ENCODE data around the gene SETD9. TPM values are rescaled to one million over a fixed set of nuclear protein-coding genes. Genes with fewer than 3 reads are reported as not detected.

The SETD9 gene
- total RNA-seq, 1 donor from 2014 or later = 10.3 TPM

DNA sequence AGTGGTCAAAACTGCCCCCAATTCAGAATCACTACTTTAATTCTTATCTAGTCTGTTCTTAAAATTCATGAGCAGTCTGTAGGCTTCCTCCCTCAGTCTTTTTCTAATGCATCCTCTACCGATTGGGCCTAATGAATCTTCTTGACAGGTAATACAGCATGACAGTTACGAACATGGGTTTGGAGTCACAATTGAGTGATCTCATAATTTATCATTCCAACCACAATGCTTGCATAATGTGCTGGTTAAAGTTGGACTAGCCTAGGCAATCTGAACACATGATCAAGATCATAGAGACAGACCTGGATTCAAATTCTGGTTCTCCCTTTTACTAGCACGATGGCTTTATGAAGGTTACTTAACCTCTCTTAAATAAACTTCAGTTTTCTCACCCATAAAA lies 33.1 kb upstream of the SETD9 start:
- peak; percentile 88 for DNase-seq (ENCODE audit: low read depth)
- no peak overlapping the region for H3K4me3 ChIP-seq (ENCODE audit: low read depth, low read length)
- FAIRE-seq = no peak
- H3K36me3 ChIP-seq (ENCODE audit: control insufficient read depth, insufficient read depth, low read length) = peaks cover 7% of the 10 kb centered on the region
- no peaks in the 10 kb centered on the region for H3K27me3 ChIP-seq (ENCODE audit: control insufficient read depth, insufficient read depth, low read length)
- TF ChIP-seq, protein P1, sequence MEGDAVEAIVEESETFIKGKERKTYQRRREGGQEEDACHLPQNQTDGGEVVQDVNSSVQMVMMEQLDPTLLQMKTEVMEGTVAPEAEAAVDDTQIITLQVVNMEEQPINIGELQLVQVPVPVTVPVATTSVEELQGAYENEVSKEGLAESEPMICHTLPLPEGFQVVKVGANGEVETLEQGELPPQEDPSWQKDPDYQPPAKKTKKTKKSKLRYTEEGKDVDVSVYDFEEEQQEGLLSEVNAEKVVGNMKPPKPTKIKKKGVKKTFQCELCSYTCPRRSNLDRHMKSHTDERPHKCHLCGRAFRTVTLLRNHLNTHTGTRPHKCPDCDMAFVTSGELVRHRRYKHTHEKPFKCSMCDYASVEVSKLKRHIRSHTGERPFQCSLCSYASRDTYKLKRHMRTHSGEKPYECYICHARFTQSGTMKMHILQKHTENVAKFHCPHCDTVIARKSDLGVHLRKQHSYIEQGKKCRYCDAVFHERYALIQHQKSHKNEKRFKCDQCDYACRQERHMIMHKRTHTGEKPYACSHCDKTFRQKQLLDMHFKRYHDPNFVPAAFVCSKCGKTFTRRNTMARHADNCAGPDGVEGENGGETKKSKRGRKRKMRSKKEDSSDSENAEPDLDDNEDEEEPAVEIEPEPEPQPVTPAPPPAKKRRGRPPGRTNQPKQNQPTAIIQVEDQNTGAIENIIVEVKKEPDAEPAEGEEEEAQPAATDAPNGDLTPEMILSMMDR (IDR thresholded peaks at IDR 0.05; ENCODE audit: insufficient read depth, low read length, severe bottlenecking) = no peak

DNA sequence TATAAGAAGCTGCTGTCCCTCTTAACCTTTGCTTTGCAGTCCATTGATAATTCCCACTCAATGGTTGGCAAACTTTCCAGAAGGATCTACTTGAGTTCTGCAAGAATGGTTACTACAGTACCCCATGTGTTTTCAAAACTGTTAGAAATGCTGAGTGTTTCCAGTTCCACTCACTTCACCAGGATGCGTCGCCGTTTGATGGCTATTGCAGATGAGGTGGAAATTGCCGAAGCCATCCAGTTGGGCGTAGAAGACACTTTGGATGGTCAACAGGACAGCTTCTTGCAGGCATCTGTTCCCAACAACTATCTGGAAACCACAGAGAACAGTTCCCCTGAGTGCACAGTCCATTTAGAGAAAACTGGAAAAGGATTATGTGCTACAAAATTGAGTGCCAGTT lies 27.8 kb upstream of the SETD9 start:
- FAIRE-seq (no peak), DNase-seq (ENCODE audit: low read depth) (no peak)
- Histone ChIP-seq H3K36me3 (ENCODE audit: control insufficient read depth, insufficient read depth, low read length) (peaks cover 6% of the 10 kb centered on the region), H3K4me3 (ENCODE audit: low read depth, low read length) (no peak overlapping the region), H3K27me3 (ENCODE audit: control insufficient read depth, insufficient read depth, low read length) (no peaks in the 10 kb centered on the region)
- TF ChIP-seq, protein P1 (IDR thresholded peaks at IDR 0.05; ENCODE audit: insufficient read depth, low read length, severe bottlenecking) = no peak

DNA sequence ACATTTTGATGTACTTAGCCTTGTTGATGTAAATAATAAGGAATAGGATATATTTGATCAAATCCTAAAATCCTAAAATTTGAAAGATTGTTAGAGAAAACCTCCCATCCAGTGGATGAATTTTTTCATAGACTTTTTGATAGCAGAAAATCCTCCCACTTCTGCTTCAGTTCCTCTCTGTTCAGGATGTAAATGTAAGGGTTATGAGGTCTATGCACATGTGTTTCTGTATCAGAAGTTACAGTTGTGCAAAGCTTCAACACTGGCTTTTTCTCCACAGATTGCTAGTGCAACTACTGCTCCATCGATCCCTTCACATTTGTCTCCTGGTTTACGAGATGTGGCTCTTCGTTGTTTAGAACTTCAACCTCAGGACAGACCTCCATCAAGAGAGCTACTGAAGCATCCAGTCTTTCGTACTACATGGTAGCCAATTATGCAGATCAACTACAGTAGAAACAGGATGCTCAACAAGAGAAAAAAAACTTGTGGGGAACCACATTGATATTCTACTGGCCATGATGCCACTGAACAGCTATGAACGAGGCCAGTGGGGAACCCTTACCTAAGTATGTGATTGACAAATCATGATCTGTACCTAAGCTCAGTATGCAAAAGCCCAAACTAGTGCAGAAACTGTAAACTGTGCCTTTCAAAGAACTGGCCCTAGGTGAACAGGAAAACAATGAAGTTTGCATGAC lies 16.0 kb upstream of the SETD9 start:
- peaks cover 5% of the 10 kb centered on the region for H3K36me3 ChIP-seq (ENCODE audit: control insufficient read depth, insufficient read depth, low read length)
- FAIRE-seq = no peak

DNA sequence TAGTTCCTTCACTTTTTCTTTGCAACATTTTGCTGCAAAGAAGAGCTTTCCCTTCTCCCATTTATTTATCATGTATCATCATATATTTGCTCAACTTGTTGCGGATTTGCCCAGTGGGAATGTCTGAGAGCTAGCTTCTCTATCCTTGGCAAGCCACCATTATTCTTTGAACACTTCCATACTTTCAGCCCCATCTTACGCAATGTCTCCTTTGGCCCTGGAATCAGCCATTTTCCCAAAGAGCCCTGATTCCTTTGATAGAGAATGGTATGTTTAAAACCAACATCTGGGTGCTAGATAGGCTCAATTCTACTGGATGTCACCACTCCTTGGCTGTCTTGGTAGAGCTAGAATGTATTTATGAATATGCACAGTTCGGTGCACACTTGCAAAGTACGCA lies 12.6 kb upstream of the SETD9 start:
- DNase-seq (ENCODE audit: low read depth) (no peak), FAIRE-seq (no peak)
- Histone ChIP-seq H3K27me3 (ENCODE audit: control insufficient read depth, insufficient read depth, low read length) (no peaks in the 10 kb centered on the region), H3K4me3 (ENCODE audit: low read depth, low read length) (no peak overlapping the region), H3K36me3 (ENCODE audit: control insufficient read depth, insufficient read depth, low read length) (peaks cover 5% of the 10 kb centered on the region)
- TF ChIP-seq, protein P1 (IDR thresholded peaks at IDR 0.05; ENCODE audit: insufficient read depth, low read length, severe bottlenecking) = no peak

More for the DNA sequence above, 16.0 kb upstream of the SETD9 start:
- H3K27me3 ChIP-seq (ENCODE audit: control insufficient read depth, insufficient read depth, low read length) = no peaks in the 10 kb centered on the region
- DNase-seq (ENCODE audit: low read depth) = no peak
- no peak overlapping the region for H3K4me3 ChIP-seq (ENCODE audit: low read depth, low read length)
- TF ChIP-seq, protein P1 (IDR thresholded peaks at IDR 0.05; ENCODE audit: insufficient read depth, low read length, severe bottlenecking) = no peak

DNA sequence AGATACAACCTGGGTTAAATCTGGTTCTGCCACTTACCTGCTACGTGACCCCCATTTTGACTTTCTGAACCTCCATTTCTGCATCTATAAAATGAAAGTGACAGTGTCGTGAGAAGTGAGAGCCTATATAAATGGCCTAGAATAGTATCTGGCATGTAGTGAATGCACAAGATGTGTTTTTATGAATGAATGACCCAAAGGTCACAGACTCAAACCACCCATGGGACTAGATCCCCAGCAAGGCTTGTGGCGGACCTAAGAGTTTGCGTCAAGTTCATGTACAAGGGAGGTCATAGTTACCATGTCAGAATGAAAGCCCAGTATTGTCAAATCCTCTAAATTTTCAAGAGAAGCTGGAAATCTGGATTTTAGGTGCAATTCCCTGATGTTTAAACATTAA lies 11.2 kb upstream of the SETD9 start:
- Histone ChIP-seq H3K4me3 (ENCODE audit: low read depth, low read length) (no peak overlapping the region), H3K27me3 (ENCODE audit: control insufficient read depth, insufficient read depth, low read length) (no peaks in the 10 kb centered on the region), H3K36me3 (ENCODE audit: control insufficient read depth, insufficient read depth, low read length) (peaks cover 5% of the 10 kb centered on the region)
- no peak for FAIRE-seq
- no peak for DNase-seq (ENCODE audit: low read depth)
- TF ChIP-seq, protein P1 (IDR thresholded peaks at IDR 0.05; ENCODE audit: insufficient read depth, low read length, severe bottlenecking) = no peak

DNA sequence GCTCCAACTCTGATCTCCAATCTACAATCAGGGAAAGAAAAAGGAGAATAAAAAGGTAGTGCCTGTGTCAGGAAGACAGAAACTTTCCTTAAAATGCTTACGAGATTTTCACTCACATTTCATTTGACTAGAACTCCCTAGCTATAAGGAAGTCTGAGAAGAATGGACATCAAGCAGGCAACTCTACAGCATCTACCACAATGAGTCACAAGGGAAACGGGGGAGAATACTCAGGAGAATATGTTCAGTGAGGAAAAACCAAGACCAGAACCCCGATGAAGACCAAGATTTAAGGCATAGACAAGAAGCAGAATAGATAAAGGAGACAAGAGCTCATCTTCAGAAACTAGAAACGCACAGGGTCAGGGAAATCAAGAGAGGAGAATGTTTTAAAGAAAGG lies 9.0 kb upstream of the SETD9 start:
- no peaks in the 10 kb centered on the region for H3K36me3 ChIP-seq (ENCODE audit: control insufficient read depth, insufficient read depth, low read length)
- no peak overlapping the region for H3K4me3 ChIP-seq (ENCODE audit: low read depth, low read length)
- TF ChIP-seq, protein P1 (IDR thresholded peaks at IDR 0.05; ENCODE audit: insufficient read depth, low read length, severe bottlenecking) = no peak
- DNase-seq (ENCODE audit: low read depth) = peak; percentile 42
- no peaks in the 10 kb centered on the region for H3K27me3 ChIP-seq (ENCODE audit: control insufficient read depth, insufficient read depth, low read length)
- no peak for FAIRE-seq
